ENCODE measurements around the gene MAP1LC3B2. TPM values are rescaled to one million over a fixed set of nuclear protein-coding genes. Genes with fewer than 3 reads are reported as not detected.

MAP1LC3B2 gene
- total RNA-seq, 1 experiment from 2014 or later = 1.5 TPM

GRCh38 chr12:116613256-116613655 is 54.1 kb downstream of the MAP1LC3B2 start:
- Histone ChIP-seq H3K18ac (ENCODE audit: insufficient read length, low read depth, low read length) (no peak overlapping the region), H3K9me3 (ENCODE audit: control insufficient read depth, low read depth, low read length) (no peaks in the 10 kb centered on the region), H3K4me1 (ENCODE audit: insufficient read depth, low read length) (no peaks in the 10 kb centered on the region), H3K4me2 (ENCODE audit: insufficient read depth, insufficient read length, low read length) (no peak overlapping the region), H4K8ac (replicated peaks; ENCODE audit: insufficient read length, low read depth, low read length) (no peak overlapping the region), H2AFZ (ENCODE audit: low read length) (no peak overlapping the region), H4K91ac (ENCODE audit: insufficient read length, low read depth, low read length) (no peak overlapping the region), H2BK120ac (ENCODE audit: low read depth, low read length, poor library complexity, severe bottlenecking) (no peak overlapping the region), H3T11ph (ENCODE audit: low read length) (no peak overlapping the region), H2AK5ac (ENCODE audit: insufficient read length, low read length) (no peak overlapping the region), H4K20me1 (ENCODE audit: control insufficient read depth, insufficient read depth, insufficient read length) (no peaks in the 10 kb centered on the region), H3K23ac (ENCODE audit: insufficient read length, low read depth, low read length) (no peak overlapping the region), H3K79me2 (ENCODE audit: insufficient read depth, low read length) (no peaks in the 10 kb centered on the region), H3K27ac (ENCODE audit: insufficient read length, low read depth, low read length) (no peak overlapping the region), H2BK20ac (ENCODE audit: low read depth, low read length, poor library complexity, severe bottlenecking) (no peak overlapping the region), H3K56ac (ENCODE audit: insufficient read length, low read depth, low read length) (no peak overlapping the region), H3K14ac (ENCODE audit: insufficient read depth, low read length) (no peak overlapping the region), H3K79me1 (ENCODE audit: insufficient read depth, low read depth, low read length, poor library complexity, severe bottlenecking) (no peaks in the 10 kb centered on the region), H4K5ac (ENCODE audit: insufficient read length, low read depth, low read length) (no peak overlapping the region), H2BK5ac (ENCODE audit: insufficient read length, low read length) (no peak overlapping the region), H3K9ac (ENCODE audit: extremely low read depth, insufficient read length, low read length) (no peak overlapping the region), H2BK15ac (ENCODE audit: low read depth, low read length) (no peak overlapping the region), H3K23me2 (ENCODE audit: insufficient read length, low read depth, low read length, poor library complexity, severe bottlenecking) (no peaks in the 10 kb centered on the region), H3K4ac (ENCODE audit: low read depth, low read length) (no peak overlapping the region), H3K27me3 (ENCODE audit: insufficient read depth, low read length) (no peaks in the 10 kb centered on the region), H2BK12ac (ENCODE audit: insufficient read length, low read depth, low read length) (no peak overlapping the region)
- Mint-ChIP-seq H3K27me3 (ENCODE audit: low read depth) (no peaks in the 10 kb centered on the region; the same call in 1 of the 2 replicates), H3K4me3 (no peak overlapping the region), H3K9me3 (peaks cover 0 to 4% of the 10 kb centered on the region in 2 experiments; a peak in 2 of 5 replicates), H3K4me1 (peaks cover 22 to 24% of the 10 kb centered on the region in 2 experiments), H3K36me3 (ENCODE audit: insufficient read depth in 1 of 3, low read depth in 3 of 3) (no peaks in the 10 kb centered on the region; a peak in 1 of 7 replicates), H3K27ac (no peak overlapping the region; a peak in 1 of 7 replicates)
- WGBS (ENCODE audit: extremely low coverage, insufficient read length, low lambda C conversion rate) = no CpG with 5 or more reads among the region's 8 CpGs
- DNase-seq = no peak
- TF ChIP-seq CTCF (conservative IDR thresholded peaks at IDR 0.05) = no peak
